Endothelial cell of umbilical vein (primary cell): Measurements from ENCODE around the gene RAB11B. TPM values are rescaled to one million over a fixed set of nuclear protein-coding genes. Genes with fewer than 3 reads are reported as not detected.

Experiments
- BruUV-seq: library from RNA; stranded (reverse); fragments of 400-500 nt; replicated peaks from 2 replicates; lab custom pipeline; 2021; lab: Mats Ljungman, UMichigan
- CTCF ChIA-PET: fragments of 300-600, 350-600 bp; sonication (Branson Sonifier 250); formaldehyde crosslinking; loops from one replicate; lab custom pipeline; 2021; ENCODE audit warnings: antibody characterized with exemption, inconsistent platforms; lab: Charles Lee
- POLR2A ChIA-PET: fragments of 300-600, 350-600 bp; sonication (Branson Sonifier 250); formaldehyde crosslinking; loops from one replicate; lab custom pipeline; 2021; ENCODE audit warnings: antibody characterized with exemption, inconsistent platforms; lab: Charles Lee
- DNase-seq: peaks from one replicate; pipeline ENCODE4 v3.0.0-alpha.2; 2011; ENCODE audit warnings: low read depth, low spot score
- FAIRE-seq: peaks from 2 replicates; lab custom pipeline; 2011; peaks lifted over from hg19 to GRCh38; lab: Jason Lieb, UNC
- H2AFZ ChIP-seq: 2 replicates; pipeline ENCODE4 v1.6.0; 2012; ENCODE audit warnings: low read depth, low read length, control low read depth, inconsistent platforms
- H3K27ac ChIP-seq: 2 replicates; pipeline ENCODE4 v1.5.1; 2011; ENCODE audit warnings: low read depth, mild to moderate bottlenecking, control low read depth, low read length, moderate library complexity; ENCODE audit not compliant: insufficient read depth
- H3K27me3 ChIP-seq, 2 experiments: 2 replicates each; pipeline versions ENCODE4 v1.6.0 to v1.6.1; 2011; ENCODE audit warnings: low read length in 2 of 2, mixed read lengths in 1 of 2; ENCODE audit not compliant: control insufficient read depth in 2 of 2, insufficient read depth in 2 of 2
- H3K36me3 ChIP-seq, 2 experiments: 2 replicates in 1 of 2; 3 replicates in 1 of 2; pipeline ENCODE4 v1.5.1; 2011; ENCODE audit warnings: low read length in 2 of 2, mild to moderate bottlenecking in 1 of 2, moderate library complexity in 1 of 2; ENCODE audit not compliant: control insufficient read depth in 2 of 2, insufficient read depth in 2 of 2; ENCODE audit errors: extremely low read depth in 1 of 2
- H3K4me1 ChIP-seq: 3 replicates; pipeline ENCODE4 v1.5.1; 2011; ENCODE audit warnings: mild to moderate bottlenecking, low read length; ENCODE audit not compliant: control insufficient read depth, insufficient read depth; ENCODE audit errors: extremely low read depth
- H3K4me2 ChIP-seq: 2 replicates; pipeline ENCODE4 v1.6.1; 2011; ENCODE audit warnings: low read length, control low read depth, mixed read lengths; ENCODE audit not compliant: insufficient read depth
- H3K4me3 ChIP-seq, 3 experiments: fragments of 200-600 bp in 1 of 3; sonication (generic), shearing (Covaris generic) in 1 of 3; replicated peaks in 1 of 3; 2 replicates each; pipeline ENCODE4 v1.5.1; 2011 to 2016; ENCODE audit warnings: control low read depth in 3 of 3, low read length in 3 of 3, mild to moderate bottlenecking in 2 of 3, inconsistent platforms in 1 of 3, low read depth in 1 of 3, moderate library complexity in 1 of 3; ENCODE audit not compliant: insufficient read depth in 1 of 3
- H3K79me2 ChIP-seq: 2 replicates; pipeline ENCODE4 v1.6.0; 2012; ENCODE audit warnings: low read length, inconsistent platforms; ENCODE audit not compliant: control insufficient read depth, insufficient read depth
- H3K9ac ChIP-seq: replicated peaks from 2 replicates; pipeline ENCODE3; 2011; ENCODE audit warnings: low read length, control low read depth; ENCODE audit not compliant: insufficient read depth; ENCODE audit errors: extremely low read depth
- H3K9me1 ChIP-seq: replicated peaks from 3 replicates; pipeline ENCODE4 v1.6.0; 2011; ENCODE audit warnings: mild to moderate bottlenecking, low read length; ENCODE audit not compliant: control insufficient read depth, insufficient read depth; ENCODE audit errors: extremely low read depth
- H3K9me3 ChIP-seq: replicated peaks from 2 replicates; pipeline ENCODE4 v1.5.1; 2012; ENCODE audit warnings: low read length, inconsistent platforms; ENCODE audit not compliant: control insufficient read depth, insufficient read depth
- H4K20me1 ChIP-seq: replicated peaks from 2 replicates; pipeline ENCODE3; 2011; ENCODE audit warnings: mild to moderate bottlenecking, low read length; ENCODE audit not compliant: control insufficient read depth, insufficient read depth; ENCODE audit errors: extremely low read depth
- CTCF ChIP-seq, 2 donors: IDR thresholded peaks; 1 replicate in 1 of 2; 2 replicates in 1 of 2; pipeline ENCODE4 v1.5.1; 2011; ENCODE audit warnings: low read length in 2 of 2, mild to moderate bottlenecking in 2 of 2, moderate library complexity in 2 of 2, control low read depth in 1 of 2, inconsistent platforms in 1 of 2, low read depth in 1 of 2; ENCODE audit not compliant: insufficient read depth in 1 of 2; ENCODE audit errors: extremely low read depth in 1 of 2
- EZH2 ChIP-seq: IDR thresholded peaks from 2 replicates; pipeline ENCODE4 v1.6.1; 2012; ENCODE audit warnings: borderline replicate concordance, low read depth, mild to moderate bottlenecking, moderate library complexity, low read length, inconsistent platforms; ENCODE audit not compliant: severe bottlenecking
- FOS ChIP-seq: IDR thresholded peaks from 2 replicates; pipeline ENCODE4 v1.6.1; 2011; ENCODE audit warnings: mild to moderate bottlenecking, low read length, moderate library complexity, borderline replicate concordance; ENCODE audit not compliant: insufficient read depth
- GATA2 ChIP-seq: IDR thresholded peaks from 2 replicates; pipeline ENCODE4 v1.7.0; 2011; ENCODE audit warnings: low read depth, mild to moderate bottlenecking, moderate library complexity, mixed read lengths, low read length; ENCODE audit not compliant: insufficient read length, insufficient read depth
- JUN ChIP-seq: IDR thresholded peaks from 2 replicates; pipeline ENCODE4 v1.6.1; 2011; ENCODE audit warnings: borderline replicate concordance, low read depth; ENCODE audit not compliant: insufficient read length, insufficient read depth
- MAX ChIP-seq: IDR thresholded peaks from 2 replicates; pipeline ENCODE4 v1.6.1; 2011; ENCODE audit not compliant: insufficient read depth, insufficient read length
- MYC ChIP-seq: IDR thresholded peaks from one replicate; pipeline ENCODE4 v1.6.1; 2011; ENCODE audit warnings: mild to moderate bottlenecking, low read depth, low read length
- POLR2A ChIP-seq: IDR thresholded peaks from 2 replicates; pipeline ENCODE4 v1.6.1; 2012; ENCODE audit warnings: low read depth, mild to moderate bottlenecking, control low read depth, low read length
- POLR2AphosphoS5 ChIP-seq: IDR thresholded peaks from 2 replicates; pipeline ENCODE4 v1.6.1; 2012; ENCODE audit warnings: low read depth, mild to moderate bottlenecking, control low read depth, low read length, moderate library complexity; ENCODE audit not compliant: insufficient read depth
- dilution Hi-C: fragments of 300-500 bp; cut with MboI; formaldehyde crosslinking; loops from one replicate; pipeline ENCODE4 v1.15.0; 2019; ENCODE audit warnings: low sequenced_read_pairs; ENCODE audit not compliant: extremely low pct_ligation_motif_present
- intact Hi-C: fragments of 100-400 bp; cut with micrococcal nuclease; formaldehyde crosslinking; loops from one replicate; pipeline ENCODE4 v1.10.0; 2022
- polyA plus RNA-seq, 4 experiments: library from polyadenylated mRNA; depleted of rRNA in 3 of 4; stranded (reverse) in 3 of 4; unstranded in 1 of 4; fragments of >200 nt; gene quantifications; 2 replicates each; pipeline versions ENCODE4 v1.2.1 to v1.2.3, GENCODE V29; 2011 to 2012; ENCODE audit warnings: missing spikeins in 1 of 4
- total RNA-seq: library from RNA; stranded (reverse); gene quantifications from 2 replicates; pipeline ENCODE4 v1.2.3, GENCODE V29; 2021

The RAB11B gene
- total and polyA plus RNA-seq, 2 donors (not counting 3 experiments of a cell fraction or from before 2014, with no cell fraction given), result 74.1 to 99.8 TPM

GRCh38 chr19:8444677-8445487 is 54.7 kb downstream of the RAB11B start, which contains the start of gene HNRNPM:
Gene HNRNPM (plus strand): TSS chr19:8444975. CDS start chr19:8444999, 24 bp downstream.
- no TSS peak for BruUV-seq
- no peak for TF ChIP-seq FOS
- TF ChIP-seq GATA2, result no peak
- peak; percentile 96 for TF ChIP-seq MAX
- peak; percentile 80 for TF ChIP-seq POLR2AphosphoS5
- no peak for TF ChIP-seq MYC
- no peak for TF ChIP-seq EZH2
- TF ChIP-seq JUN, result no peak
- peak; percentile 77 for TF ChIP-seq POLR2A
- TF ChIP-seq CTCF (IDR thresholded peaks at IDR 0.05; ENCODE audit: extremely low read depth in 1 of 2, insufficient read depth in 1 of 2, low read depth in 1 of 2, low read length in 2 of 2), result no peak
- intact Hi-C loops, result loop anchor here (1.0 to 2.0 kb wide), 4 partner anchors 22 to 90 kb away; partner anchors contain the start of gene MARCHF2
- ChIA-PET CTCF (interaction anchor here (0.5 to 1.6 kb wide), 9 partner anchors 12 to 1203 kb away, joined by 3 to 16 read pairs (median 3); partner anchors contain the start of gene MARCHF2), POLR2A (interaction anchor here (0.8 to 1.2 kb wide), 5 partner anchors 21 to 439 kb away, joined by 3 to 13 read pairs (median 11); partner anchors contain the start of genes MARCHF2 and RAB11B)
- Histone ChIP-seq H2AFZ (peak within 1 kb of the TSS; percentile 98), H4K20me1 (peaks cover 22% of the 10 kb centered on the region), H3K9ac (peak within 1 kb of the TSS; percentile 99), H3K27me3 (no peaks in the 10 kb centered on the region), H3K79me2 (peaks cover 49% of the 10 kb centered on the region), H3K9me1 (no peaks in the 10 kb centered on the region), H3K4me1 (peaks cover 25% of the 10 kb centered on the region), H3K4me3 (peak within 1 kb of the TSS; percentile 81 to 98 (median 84)), H3K36me3 (peaks cover 0 to 11% of the 10 kb centered on the region in 2 experiments), H3K9me3 (no peaks in the 10 kb centered on the region), H3K27ac (peak within 1 kb of the TSS; percentile 93), H3K4me2 (peak within 1 kb of the TSS; percentile 98)
- FAIRE-seq (peak; percentile 95), DNase-seq (peak; percentile 99)
- dilution Hi-C loops, result no loop called here
